ENCODE measurements around the gene ARID1B.

Gene ARID1B

GRCh38 chr6:157236040-157236725 is 459.0 kb downstream of the ARID1B start:
- no peak for DNase-seq

- no peak for DNase-seq
These were observed 461.2 kb downstream of the ARID1B start for GRCh38 chr6:157238346-157238745.

- DNase-seq: no peak
These were observed 462.0 kb downstream of the ARID1B start for GRCh38 chr6:157239148-157239547.

- no peak for DNase-seq
These were observed 462.5 kb downstream of the ARID1B start for GRCh38 chr6:157239671-157240058.

- no peak for DNase-seq
These were observed 463.1 kb downstream of the ARID1B start for GRCh38 chr6:157240059-157240959.

- DNase-seq: no peak
These were observed 463.8 kb downstream of the ARID1B start for GRCh38 chr6:157240960-157241311.

GRCh38 chr6:157242791-157243190 is 465.6 kb downstream of the ARID1B start:
- no peak for DNase-seq

- no peak for DNase-seq
These were observed 467.0 kb downstream of the ARID1B start for GRCh38 chr6:157244175-157244574.

- DNase-seq: no peak
These were observed 467.6 kb downstream of the ARID1B start for GRCh38 chr6:157244780-157245179.

GRCh38 chr6:157245436-157245835 is 468.3 kb downstream of the ARID1B start:
- no peak for DNase-seq

GRCh38 chr6:157246048-157246630 is 469.0 kb downstream of the ARID1B start:
- no peak for DNase-seq

GRCh38 chr6:157246771-157247484 is 469.8 kb downstream of the ARID1B start:
- DNase-seq: no peak

GRCh38 chr6:157248264-157248663 is 471.1 kb downstream of the ARID1B start:
- no peak for DNase-seq

- no peak for DNase-seq
These were observed 472.6 kb downstream of the ARID1B start for GRCh38 chr6:157249826-157250225.

GRCh38 chr6:157251586-157252247 is 474.5 kb downstream of the ARID1B start:
- DNase-seq: no peak

GRCh38 chr6:157253017-157253416 is 475.8 kb downstream of the ARID1B start:
- DNase-seq: no peak

GRCh38 chr6:157253699-157254098 is 476.5 kb downstream of the ARID1B start:
- DNase-seq: no peak

- DNase-seq: no peak
These were observed 477.4 kb downstream of the ARID1B start for GRCh38 chr6:157254538-157254937.

GRCh38 chr6:157255079-157255478 is 477.9 kb downstream of the ARID1B start:
- DNase-seq: no peak

GRCh38 chr6:157258878-157259277 is 481.7 kb downstream of the ARID1B start:
- no peak for DNase-seq

GRCh38 chr6:157259443-157259842 is 482.3 kb downstream of the ARID1B start:
- DNase-seq: no peak

All from activated CD4-positive, alpha-beta T cell treated with anti-CD3 and anti-CD28 coated beads for 4 hours (primary cell).